Endothelial cell of umbilical vein (primary cell): Measurements from ENCODE around the gene TMED5. TPM values are rescaled to one million over a fixed set of nuclear protein-coding genes. Genes with fewer than 3 reads are reported as not detected.

Experiments used
- BruUV-seq: library from RNA; stranded (reverse); fragments of 400-500 nt; replicated peaks from 2 replicates; lab custom pipeline; 2021; lab: Mats Ljungman, UMichigan
- CTCF ChIA-PET: fragments of 300-600, 350-600 bp; sonication (Branson Sonifier 250); formaldehyde crosslinking; loops from one replicate; lab custom pipeline; 2021; ENCODE audit warnings: antibody characterized with exemption, inconsistent platforms; lab: Charles Lee
- POLR2A ChIA-PET: fragments of 300-600, 350-600 bp; sonication (Branson Sonifier 250); formaldehyde crosslinking; loops from one replicate; lab custom pipeline; 2021; ENCODE audit warnings: antibody characterized with exemption, inconsistent platforms; lab: Charles Lee
- DNase-seq: peaks from one replicate; pipeline ENCODE4 v3.0.0-alpha.2; 2011; ENCODE audit warnings: low read depth, low spot score
- FAIRE-seq: peaks from 2 replicates; lab custom pipeline; 2011; peaks lifted over from hg19 to GRCh38; lab: Jason Lieb, UNC
- H2AFZ ChIP-seq: 2 replicates; pipeline ENCODE4 v1.6.0; 2012; ENCODE audit warnings: low read depth, low read length, control low read depth, inconsistent platforms
- H3K27ac ChIP-seq: 2 replicates; pipeline ENCODE4 v1.5.1; 2011; ENCODE audit warnings: low read depth, mild to moderate bottlenecking, control low read depth, low read length, moderate library complexity; ENCODE audit not compliant: insufficient read depth
- H3K27me3 ChIP-seq, 2 experiments: 2 replicates each; pipeline versions ENCODE4 v1.6.0 to v1.6.1; 2011; ENCODE audit warnings: low read length in 2 of 2, mixed read lengths in 1 of 2; ENCODE audit not compliant: control insufficient read depth in 2 of 2, insufficient read depth in 2 of 2
- H3K36me3 ChIP-seq, 2 experiments: 2 replicates in 1 of 2; 3 replicates in 1 of 2; pipeline ENCODE4 v1.5.1; 2011; ENCODE audit warnings: low read length in 2 of 2, mild to moderate bottlenecking in 1 of 2, moderate library complexity in 1 of 2; ENCODE audit not compliant: control insufficient read depth in 2 of 2, insufficient read depth in 2 of 2; ENCODE audit errors: extremely low read depth in 1 of 2
- H3K4me1 ChIP-seq: 3 replicates; pipeline ENCODE4 v1.5.1; 2011; ENCODE audit warnings: mild to moderate bottlenecking, low read length; ENCODE audit not compliant: control insufficient read depth, insufficient read depth; ENCODE audit errors: extremely low read depth
- H3K4me2 ChIP-seq: 2 replicates; pipeline ENCODE4 v1.6.1; 2011; ENCODE audit warnings: low read length, control low read depth, mixed read lengths; ENCODE audit not compliant: insufficient read depth
- H3K4me3 ChIP-seq, 3 experiments: fragments of 200-600 bp in 1 of 3; sonication (generic), shearing (Covaris generic) in 1 of 3; replicated peaks in 1 of 3; 2 replicates each; pipeline ENCODE4 v1.5.1; 2011 to 2016; ENCODE audit warnings: control low read depth in 3 of 3, low read length in 3 of 3, mild to moderate bottlenecking in 2 of 3, inconsistent platforms in 1 of 3, low read depth in 1 of 3, moderate library complexity in 1 of 3; ENCODE audit not compliant: insufficient read depth in 1 of 3
- H3K79me2 ChIP-seq: 2 replicates; pipeline ENCODE4 v1.6.0; 2012; ENCODE audit warnings: low read length, inconsistent platforms; ENCODE audit not compliant: control insufficient read depth, insufficient read depth
- H3K9ac ChIP-seq: replicated peaks from 2 replicates; pipeline ENCODE3; 2011; ENCODE audit warnings: low read length, control low read depth; ENCODE audit not compliant: insufficient read depth; ENCODE audit errors: extremely low read depth
- H3K9me1 ChIP-seq: replicated peaks from 3 replicates; pipeline ENCODE4 v1.6.0; 2011; ENCODE audit warnings: mild to moderate bottlenecking, low read length; ENCODE audit not compliant: control insufficient read depth, insufficient read depth; ENCODE audit errors: extremely low read depth
- H3K9me3 ChIP-seq: replicated peaks from 2 replicates; pipeline ENCODE4 v1.5.1; 2012; ENCODE audit warnings: low read length, inconsistent platforms; ENCODE audit not compliant: control insufficient read depth, insufficient read depth
- H4K20me1 ChIP-seq: replicated peaks from 2 replicates; pipeline ENCODE3; 2011; ENCODE audit warnings: mild to moderate bottlenecking, low read length; ENCODE audit not compliant: control insufficient read depth, insufficient read depth; ENCODE audit errors: extremely low read depth
- CTCF ChIP-seq, 2 donors: IDR thresholded peaks; 1 replicate in 1 of 2; 2 replicates in 1 of 2; pipeline ENCODE4 v1.5.1; 2011; ENCODE audit warnings: low read length in 2 of 2, mild to moderate bottlenecking in 2 of 2, moderate library complexity in 2 of 2, control low read depth in 1 of 2, inconsistent platforms in 1 of 2, low read depth in 1 of 2; ENCODE audit not compliant: insufficient read depth in 1 of 2; ENCODE audit errors: extremely low read depth in 1 of 2
- EZH2 ChIP-seq: IDR thresholded peaks from 2 replicates; pipeline ENCODE4 v1.6.1; 2012; ENCODE audit warnings: borderline replicate concordance, low read depth, mild to moderate bottlenecking, moderate library complexity, low read length, inconsistent platforms; ENCODE audit not compliant: severe bottlenecking
- FOS ChIP-seq: IDR thresholded peaks from 2 replicates; pipeline ENCODE4 v1.6.1; 2011; ENCODE audit warnings: mild to moderate bottlenecking, low read length, moderate library complexity, borderline replicate concordance; ENCODE audit not compliant: insufficient read depth
- GATA2 ChIP-seq: IDR thresholded peaks from 2 replicates; pipeline ENCODE4 v1.7.0; 2011; ENCODE audit warnings: low read depth, mild to moderate bottlenecking, moderate library complexity, mixed read lengths, low read length; ENCODE audit not compliant: insufficient read length, insufficient read depth
- JUN ChIP-seq: IDR thresholded peaks from 2 replicates; pipeline ENCODE4 v1.6.1; 2011; ENCODE audit warnings: borderline replicate concordance, low read depth; ENCODE audit not compliant: insufficient read length, insufficient read depth
- MAX ChIP-seq: IDR thresholded peaks from 2 replicates; pipeline ENCODE4 v1.6.1; 2011; ENCODE audit not compliant: insufficient read depth, insufficient read length
- MYC ChIP-seq: IDR thresholded peaks from one replicate; pipeline ENCODE4 v1.6.1; 2011; ENCODE audit warnings: mild to moderate bottlenecking, low read depth, low read length
- POLR2A ChIP-seq: IDR thresholded peaks from 2 replicates; pipeline ENCODE4 v1.6.1; 2012; ENCODE audit warnings: low read depth, mild to moderate bottlenecking, control low read depth, low read length
- POLR2AphosphoS5 ChIP-seq: IDR thresholded peaks from 2 replicates; pipeline ENCODE4 v1.6.1; 2012; ENCODE audit warnings: low read depth, mild to moderate bottlenecking, control low read depth, low read length, moderate library complexity; ENCODE audit not compliant: insufficient read depth
- dilution Hi-C: fragments of 300-500 bp; cut with MboI; formaldehyde crosslinking; loops from one replicate; pipeline ENCODE4 v1.15.0; 2019; ENCODE audit warnings: low sequenced_read_pairs; ENCODE audit not compliant: extremely low pct_ligation_motif_present
- intact Hi-C: fragments of 100-400 bp; cut with micrococcal nuclease; formaldehyde crosslinking; loops from one replicate; pipeline ENCODE4 v1.10.0; 2022
- polyA plus RNA-seq, 4 experiments: library from polyadenylated mRNA; depleted of rRNA in 3 of 4; stranded (reverse) in 3 of 4; unstranded in 1 of 4; fragments of >200 nt; gene quantifications; 2 replicates each; pipeline versions ENCODE4 v1.2.1 to v1.2.3, GENCODE V29; 2011 to 2012; ENCODE audit warnings: missing spikeins in 1 of 4
- total RNA-seq: library from RNA; stranded (reverse); gene quantifications from 2 replicates; pipeline ENCODE4 v1.2.3, GENCODE V29; 2021

TMED5 gene
- total and polyA plus RNA-seq, 2 donors (not counting 3 experiments of a cell fraction or from before 2014, with no cell fraction given): 24.2 to 51.2 TPM

- peaks cover 10% of the 10 kb centered on the region for H3K79me2 ChIP-seq
- no peak for FAIRE-seq
- dilution Hi-C loops: no loop called here
These were observed 27.4 kb downstream of the TMED5 start for GRCh38 chr1:93152835-93153234.

GRCh38 chr1:93151474-93151873 is 28.7 kb downstream of the TMED5 start:
- no peaks in the 10 kb centered on the region for H3K9me1 ChIP-seq
- dilution Hi-C loops (no loop called here), intact Hi-C loops (no loop called here)
- H3K9ac ChIP-seq: no peak overlapping the region
- no peak for DNase-seq
- BruUV-seq: no TSS peak
- ChIA-PET POLR2A (no interaction called here), CTCF (no interaction called here)
- TF ChIP-seq MYC: no peak
- TF ChIP-seq FOS: no peak
- no peak for TF ChIP-seq POLR2A
- no peak for TF ChIP-seq CTCF (IDR thresholded peaks at IDR 0.05; ENCODE audit: extremely low read depth in 1 of 2, insufficient read depth in 1 of 2, low read depth in 1 of 2, low read length in 2 of 2)
- TF ChIP-seq JUN: no peak
- no peak for TF ChIP-seq EZH2
- TF ChIP-seq GATA2: no peak
- no peak for TF ChIP-seq POLR2AphosphoS5
- no peak for TF ChIP-seq MAX
- no peak overlapping the region for H3K27ac ChIP-seq
- H3K4me2 ChIP-seq: no peak overlapping the region
- peaks cover 2 to 9% of the 10 kb centered on the region in 2 experiments for H3K36me3 ChIP-seq
- H3K4me1 ChIP-seq: peaks cover 8% of the 10 kb centered on the region
- no peak overlapping the region for H2AFZ ChIP-seq
- peaks cover 2% of the 10 kb centered on the region for H4K20me1 ChIP-seq
- no peak overlapping the region for H3K4me3 ChIP-seq
- FAIRE-seq: no peak
- no peaks in the 10 kb centered on the region for H3K9me3 ChIP-seq
- no peaks in the 10 kb centered on the region for H3K27me3 ChIP-seq
- peaks cover 10% of the 10 kb centered on the region for H3K79me2 ChIP-seq

More at GRCh38 chr1:93152835-93153234, 27.4 kb downstream of the TMED5 start:
- peaks cover 8% of the 10 kb centered on the region for H3K4me1 ChIP-seq
- TF ChIP-seq POLR2A: no peak
- no peak for TF ChIP-seq CTCF (IDR thresholded peaks at IDR 0.05; ENCODE audit: extremely low read depth in 1 of 2, insufficient read depth in 1 of 2, low read depth in 1 of 2, low read length in 2 of 2)
- H3K36me3 ChIP-seq: peaks cover 2 to 6% of the 10 kb centered on the region in 2 experiments
- no peak overlapping the region for H2AFZ ChIP-seq
- H3K9me1 ChIP-seq: no peaks in the 10 kb centered on the region
- no peak for DNase-seq
- H3K9ac ChIP-seq: no peak overlapping the region
- CTCF ChIA-PET: interaction anchor here (0.8 kb wide), 1 partner anchor 11 kb away, joined by 3 read pairs; no protein-coding TSS in a partner anchor
- H3K27ac ChIP-seq: no peak overlapping the region
- H4K20me1 ChIP-seq: no peaks in the 10 kb centered on the region
- no peak overlapping the region for H3K4me2 ChIP-seq
- H3K9me3 ChIP-seq: no peaks in the 10 kb centered on the region
- POLR2A ChIA-PET: no interaction called here
- H3K27me3 ChIP-seq: no peaks in the 10 kb centered on the region
- intact Hi-C loops: no loop called here
- no TSS peak for BruUV-seq
- H3K4me3 ChIP-seq: no peak overlapping the region
